PC-9 (cell line): ENCODE data around the gene EEF2K. TPM values are rescaled to one million over a fixed set of nuclear protein-coding genes. Genes with fewer than 3 reads are reported as not detected.
A peak's percentile ranks its signal among the peaks of the same experiment; 100 is the strongest.

Source experiments
- BruUV-seq: library from RNA; stranded (reverse); fragments of 400-500 nt; replicated peaks from 2 replicates; lab custom pipeline; 2021; lab: Mats Ljungman, UMichigan
- CTCF ChIA-PET: fragments of 300-600 bp; sonication (Branson Sonifier 250); formaldehyde crosslinking; loops from one replicate; lab custom pipeline; 2022; ENCODE audit warnings: antibody characterized with exemption; lab: Charles Lee
- POLR2A ChIA-PET: fragments of 300-600 bp; sonication (Branson Sonifier 250); formaldehyde crosslinking; loops from one replicate; lab custom pipeline; 2022; ENCODE audit warnings: antibody characterized with exemption; ENCODE audit not compliant: unreplicated experiment; lab: Charles Lee
- DNase-seq, 2 experiments: peaks; one replicate each; pipeline versions ENCODE4 v3.0.0 to v3.0.0-alpha.2; 2015 to 2022; ENCODE audit warnings: mixed read lengths in 1 of 2
- H2AFZ ChIP-seq: fragments of 200-600 bp; sonication (generic); 2 replicates; pipeline ENCODE4 v1.8.1; 2017; ENCODE audit warnings: antibody characterized with exemption
- H3F3A ChIP-seq: fragments of 200-600 bp; sonication (generic); 2 replicates; pipeline ENCODE4 v1.8.1; 2017; ENCODE audit warnings: antibody characterized with exemption, mild to moderate bottlenecking, low read depth; ENCODE audit not compliant: insufficient read depth
- H3K27ac ChIP-seq: fragments of 200-600 bp; sonication (generic); 2 replicates; pipeline ENCODE4 v1.6.1; 2016; ENCODE audit warnings: mixed run types
- H3K27me3 ChIP-seq: fragments of 200-600 bp; sonication (generic); 2 replicates; pipeline ENCODE4 v1.6.1; 2016; ENCODE audit warnings: low read depth, mixed run types; ENCODE audit not compliant: insufficient read depth
- H3K36me3 ChIP-seq: fragments of 200-600 bp; sonication (generic); 2 replicates; pipeline ENCODE4 v1.6.1; 2016; ENCODE audit warnings: low read depth, mixed run types
- H3K4me1 ChIP-seq: fragments of 200-600 bp; sonication (generic); replicated peaks from 2 replicates; pipeline ENCODE4 v1.6.1; 2016; ENCODE audit warnings: mixed run types; ENCODE audit not compliant: insufficient read depth
- H3K4me2 ChIP-seq: fragments of 200-600 bp; sonication (generic); 2 replicates; pipeline ENCODE4 v1.6.1; 2017; ENCODE audit warnings: mixed run types
- H3K4me3 ChIP-seq: fragments of 200-600 bp; sonication (generic); 2 replicates; pipeline ENCODE4 v1.6.1; 2016; ENCODE audit warnings: mixed run types
- H3K79me2 ChIP-seq: fragments of 200-600 bp; sonication (generic); 2 replicates; pipeline ENCODE4 v1.6.1; 2017; ENCODE audit warnings: low read depth, mixed run types
- H3K9me2 ChIP-seq: fragments of 200-600 bp; sonication (generic); 2 replicates; pipeline ENCODE4 v1.8.1; 2017; ENCODE audit warnings: mild to moderate bottlenecking; ENCODE audit not compliant: insufficient read depth
- H3K9me3 ChIP-seq: fragments of 200-600 bp; sonication (generic); 2 replicates; pipeline ENCODE4 v1.8.1; 2016; ENCODE audit warnings: low read depth; ENCODE audit not compliant: insufficient read depth
- H4K20me1 ChIP-seq: fragments of 200-600 bp; sonication (generic); 2 replicates; pipeline ENCODE4 v1.8.1; 2017; ENCODE audit not compliant: insufficient read depth
- CTCF ChIP-seq: fragments of 200-600 bp; sonication (generic); conservative IDR thresholded peaks from 2 replicates; pipeline ENCODE4 v1.6.1; 2017; ENCODE audit warnings: mixed run types, antibody characterized with exemption, mild to moderate bottlenecking, moderate library complexity
- EZH2 ChIP-seq: fragments of 200-600 bp; sonication (generic); IDR thresholded peaks from 2 replicates; pipeline ENCODE4 v1.8.0; 2017; ENCODE audit warnings: antibody characterized with exemption, low read depth
- intact Hi-C: fragments of 100-400 bp; cut with micrococcal nuclease; formaldehyde crosslinking; loops from one replicate; pipeline ENCODE4 v1.10.0; 2022; ENCODE audit not compliant: unreplicated experiment
- total RNA-seq: library from RNA; stranded (reverse); gene quantifications from 2 replicates; pipeline ENCODE4 v1.2.3, GENCODE V29; 2021

The EEF2K gene
- total RNA-seq, 1 experiment from 2014 or later, result 29.8 TPM

- Histone ChIP-seq H4K20me1 (peaks cover 34% of the 10 kb centered on the region), H3K79me2 (peaks cover 33% of the 10 kb centered on the region), H3K9me2 (no peaks in the 10 kb centered on the region), H3F3A (peaks cover 30% of the 10 kb centered on the region), H3K9me3 (no peaks in the 10 kb centered on the region), H3K36me3 (0 out of 2 replicates have a peak, but pooled peaks cover 5% of the 10 kb centered on the region), H3K4me3 (peak overlapping the region; percentile 78), H3K4me2 (peak overlapping the region; percentile 74), H3K27me3 (no peaks in the 10 kb centered on the region), H3K4me1 (peaks cover 8% of the 10 kb centered on the region), H2AFZ (peak overlapping the region; percentile 91), H3K27ac (no peak overlapping the region)
- intact Hi-C loops, result loop anchor here (1.0 to 5.0 kb wide), 7 partner anchors 64 to 344 kb away; partner anchors contain the start of genes EEF2K, PDZD9 and UQCRC2
- DNase-seq, result peak in 1 of 2 experiments; percentile 12
- POLR2A ChIA-PET, result interaction anchor here (0.7 kb wide), 2 partner anchors 115 to 1043 kb away, joined by 5 to 8 read pairs; no protein-coding TSS in a partner anchor
- CTCF ChIA-PET, result interaction anchor here (0.6 kb wide), 1 partner anchor 101 kb away, joined by 4 read pairs; no protein-coding TSS in a partner anchor
- no TSS peak for BruUV-seq
- TF ChIP-seq CTCF, result no peak
- no peak for TF ChIP-seq EZH2
Observed at GRCh38 chr16:22296225-22297113, 90.4 kb downstream of the EEF2K start.

DNA sequence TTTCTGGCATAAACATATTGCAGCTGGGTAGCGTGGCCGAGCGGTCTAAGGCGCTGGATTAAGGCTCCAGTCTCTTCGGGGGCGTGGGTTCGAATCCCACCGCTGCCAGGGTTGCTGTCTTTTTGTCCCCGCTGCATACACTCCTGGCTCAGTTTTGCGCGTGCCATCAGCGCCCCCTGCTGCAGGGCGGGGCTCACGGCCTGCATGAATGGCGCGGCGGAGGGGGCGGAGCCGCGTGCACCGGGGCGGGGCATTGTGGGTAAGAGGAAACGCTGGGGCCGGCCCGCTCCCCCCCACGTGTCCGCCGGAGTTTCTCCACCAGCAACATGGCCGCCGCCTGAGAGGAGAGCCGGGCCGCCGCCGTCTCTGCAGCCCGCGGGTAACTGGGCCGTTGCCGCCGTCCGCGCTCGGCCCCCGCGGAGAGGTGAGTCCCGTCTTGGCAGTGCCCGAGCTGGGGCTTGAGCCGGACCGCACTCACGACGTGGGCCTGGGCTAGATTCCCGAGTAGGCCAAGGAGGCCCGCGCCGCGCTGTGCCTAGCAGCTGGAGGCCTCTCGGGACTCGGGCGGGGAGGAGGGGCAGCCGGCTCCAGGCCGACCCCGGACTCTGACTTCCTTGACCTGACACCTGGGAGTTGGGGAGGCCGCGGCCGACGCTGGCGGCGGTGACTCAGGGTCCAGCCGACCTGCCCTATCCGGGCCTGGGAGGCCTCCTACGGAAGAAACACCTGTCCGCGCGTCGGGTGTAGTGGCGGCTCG lies 91.2 kb downstream of the EEF2K start, which contains the start of gene POLR3E:
POLR3E (plus strand) TSS at position 296 of the 757 bp plus-strand sequence. CDS start 5,560 bp downstream, outside the sequence.
- H3K27ac ChIP-seq, result peak within 1 kb of the TSS; percentile 84
- CTCF ChIA-PET, result interaction anchor here (0.6 kb wide), 1 partner anchor 101 kb away, joined by 4 read pairs; no protein-coding TSS in a partner anchor
- 0 out of 2 replicates have a peak, but pooled peaks cover 5% of the 10 kb centered on the region for H3K36me3 ChIP-seq
- no peaks in the 10 kb centered on the region for H3K4me1 ChIP-seq
- peak within 1 kb of the TSS; percentile 74 for H3K4me2 ChIP-seq
- BruUV-seq, result no TSS peak
- POLR2A ChIA-PET, result interaction anchor here (0.6 to 0.9 kb wide), 4 partner anchors 106 to 1044 kb away, joined by 3 to 8 read pairs (median 4); no protein-coding TSS in a partner anchor
- peaks cover 41% of the 10 kb centered on the region for H3K79me2 ChIP-seq
- peak; percentile 89 to 100 for DNase-seq
- H4K20me1 ChIP-seq, result peaks cover 42% of the 10 kb centered on the region
- H3F3A ChIP-seq, result peaks cover 30% of the 10 kb centered on the region
- no peaks in the 10 kb centered on the region for H3K9me2 ChIP-seq
- no peaks in the 10 kb centered on the region for H3K27me3 ChIP-seq
- peak within 1 kb of the TSS; percentile 91 for H2AFZ ChIP-seq
- intact Hi-C loops, result loop anchor here (1.0 to 5.0 kb wide), 7 partner anchors 64 to 344 kb away; partner anchors contain the start of genes EEF2K, PDZD9 and UQCRC2
- TF ChIP-seq CTCF, result peak; percentile 86
- TF ChIP-seq EZH2, result no peak
- H3K4me3 ChIP-seq, result peak within 1 kb of the TSS; percentile 78
- no peaks in the 10 kb centered on the region for H3K9me3 ChIP-seq
